ENCODE data around the gene ADPRM.

The ADPRM gene

DNA sequence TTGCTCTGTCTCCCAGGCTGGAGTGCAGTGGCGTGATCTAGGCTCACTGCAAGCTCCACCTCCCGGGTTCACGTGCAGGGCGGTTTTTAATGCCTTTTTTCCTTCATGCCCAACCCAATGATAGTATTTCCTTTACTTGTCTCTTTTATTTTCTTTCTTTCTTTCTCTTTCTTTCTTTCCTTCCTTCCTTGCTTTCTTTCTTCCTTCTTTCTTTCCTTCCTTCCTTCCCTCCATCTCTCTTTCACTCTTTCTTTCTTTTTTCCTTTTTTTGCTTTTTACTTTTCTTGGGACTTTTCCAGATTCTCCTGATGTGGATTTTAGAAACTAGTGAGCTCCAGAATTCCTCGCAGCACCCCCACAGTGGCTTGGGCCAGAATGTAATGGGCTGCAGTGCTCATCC lies 43.4 kb upstream of the ADPRM start:
- CTCF ChIA-PET = interaction anchor here (1.1 to 2.7 kb wide), 5 partner anchors 9 to 191 kb away, joined by 3 to 8 read pairs (median 4); no protein-coding TSS in a partner anchor
- DNase-seq (ENCODE audit: extremely low spot score) = no peak
- POLR2A ChIA-PET = no interaction called here
- TF ChIP-seq, protein P1, sequence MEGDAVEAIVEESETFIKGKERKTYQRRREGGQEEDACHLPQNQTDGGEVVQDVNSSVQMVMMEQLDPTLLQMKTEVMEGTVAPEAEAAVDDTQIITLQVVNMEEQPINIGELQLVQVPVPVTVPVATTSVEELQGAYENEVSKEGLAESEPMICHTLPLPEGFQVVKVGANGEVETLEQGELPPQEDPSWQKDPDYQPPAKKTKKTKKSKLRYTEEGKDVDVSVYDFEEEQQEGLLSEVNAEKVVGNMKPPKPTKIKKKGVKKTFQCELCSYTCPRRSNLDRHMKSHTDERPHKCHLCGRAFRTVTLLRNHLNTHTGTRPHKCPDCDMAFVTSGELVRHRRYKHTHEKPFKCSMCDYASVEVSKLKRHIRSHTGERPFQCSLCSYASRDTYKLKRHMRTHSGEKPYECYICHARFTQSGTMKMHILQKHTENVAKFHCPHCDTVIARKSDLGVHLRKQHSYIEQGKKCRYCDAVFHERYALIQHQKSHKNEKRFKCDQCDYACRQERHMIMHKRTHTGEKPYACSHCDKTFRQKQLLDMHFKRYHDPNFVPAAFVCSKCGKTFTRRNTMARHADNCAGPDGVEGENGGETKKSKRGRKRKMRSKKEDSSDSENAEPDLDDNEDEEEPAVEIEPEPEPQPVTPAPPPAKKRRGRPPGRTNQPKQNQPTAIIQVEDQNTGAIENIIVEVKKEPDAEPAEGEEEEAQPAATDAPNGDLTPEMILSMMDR (IDR thresholded peaks at IDR 0.05; ENCODE audit: control extremely low read depth, extremely low read depth, low read depth, missing control alignments) = no peak

DNA sequence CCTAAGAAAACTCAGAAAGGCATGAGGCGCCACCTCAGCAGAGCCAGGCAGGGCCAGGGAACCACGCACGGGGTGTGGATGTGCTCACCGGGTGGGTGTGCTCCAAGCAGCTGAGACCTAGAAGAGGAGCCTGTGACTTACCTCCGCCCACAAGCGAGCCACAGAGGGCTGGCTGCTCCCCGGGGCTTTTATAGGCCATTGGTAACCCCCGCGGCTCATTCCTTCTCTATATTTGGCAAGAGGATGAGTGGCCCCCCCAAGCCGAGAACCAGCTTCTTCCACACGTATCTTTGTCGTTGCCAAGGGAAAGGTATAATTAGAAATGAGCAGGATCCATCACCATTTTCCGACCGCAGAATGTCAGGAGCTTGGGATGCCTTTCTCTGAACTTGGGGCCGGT lies 40.2 kb upstream of the ADPRM start, which contains the start of gene MYH3:
Gene MYH3, minus strand, starts transcription at position 162 of the 400 bp plus-strand sequence. CDS start 2,245 bp downstream, outside the sequence.
- TF ChIP-seq, protein P1 (IDR thresholded peaks at IDR 0.05; ENCODE audit: control extremely low read depth, extremely low read depth, low read depth, missing control alignments) = no peak
- no peak for DNase-seq (ENCODE audit: extremely low spot score)
- POLR2A ChIA-PET = no interaction called here
- CTCF ChIA-PET = interaction anchor here (2.3 kb wide), 1 partner anchor 11 kb away, joined by 9 read pairs; no protein-coding TSS in a partner anchor

DNA sequence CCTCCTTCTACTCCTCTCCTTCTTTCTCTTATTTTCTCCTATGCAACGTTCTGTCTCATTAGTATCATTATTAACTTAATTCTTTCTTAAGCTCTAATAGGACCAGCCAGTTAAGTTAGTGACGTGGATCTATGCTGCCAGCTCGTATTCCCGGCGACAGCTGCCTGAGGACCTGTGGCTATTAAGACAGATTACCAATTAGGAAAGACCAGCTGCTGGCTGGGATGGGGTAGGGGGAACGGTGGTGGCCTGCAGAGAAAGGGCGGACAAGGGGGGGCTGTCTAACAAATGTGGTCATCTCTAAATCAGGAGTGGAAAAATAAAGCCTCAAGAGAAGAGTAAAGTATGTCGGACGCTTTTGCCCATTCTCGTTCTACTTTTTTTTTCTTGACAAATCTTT lies 39.5 kb upstream of the ADPRM start:
- TF ChIP-seq, protein P1 (IDR thresholded peaks at IDR 0.05; ENCODE audit: control extremely low read depth, extremely low read depth, low read depth, missing control alignments) = no peak
- DNase-seq (ENCODE audit: extremely low spot score) = no peak
- CTCF ChIA-PET = no interaction called here

DNA sequence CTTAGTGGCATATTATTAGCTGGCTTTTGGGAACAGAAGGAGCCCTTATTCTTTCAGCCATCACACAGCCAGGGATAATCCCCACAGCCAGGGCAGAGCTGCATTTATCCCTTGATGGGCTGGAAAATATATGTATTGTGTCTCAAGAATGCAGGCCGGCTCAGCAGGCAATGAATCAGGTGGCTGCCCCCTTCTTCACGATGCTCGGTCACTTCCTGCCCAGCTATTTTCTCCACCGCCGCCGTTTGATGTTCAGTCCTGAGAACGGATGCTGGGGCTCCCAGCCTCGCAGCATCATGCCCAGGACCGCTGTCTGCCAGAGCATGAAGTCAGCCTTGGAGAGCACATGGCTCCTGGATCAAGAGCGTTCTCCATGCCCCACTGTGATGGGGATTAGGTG lies 36.0 kb upstream of the ADPRM start:
- CTCF ChIA-PET = interaction anchor here (1.8 kb wide), 1 partner anchor 14 kb away, joined by 6 read pairs; no protein-coding TSS in a partner anchor
- TF ChIP-seq, protein P1 (IDR thresholded peaks at IDR 0.05; ENCODE audit: control extremely low read depth, extremely low read depth, low read depth, missing control alignments) = no peak
- DNase-seq (ENCODE audit: extremely low spot score) = no peak
- POLR2A ChIA-PET = no interaction called here

More for the DNA sequence above, 39.5 kb upstream of the ADPRM start:
- POLR2A ChIA-PET = interaction anchor here (0.7 kb wide), 1 partner anchor 1340 kb away, joined by 4 read pairs; the partner anchor contains the start of gene ZNF18

DNA sequence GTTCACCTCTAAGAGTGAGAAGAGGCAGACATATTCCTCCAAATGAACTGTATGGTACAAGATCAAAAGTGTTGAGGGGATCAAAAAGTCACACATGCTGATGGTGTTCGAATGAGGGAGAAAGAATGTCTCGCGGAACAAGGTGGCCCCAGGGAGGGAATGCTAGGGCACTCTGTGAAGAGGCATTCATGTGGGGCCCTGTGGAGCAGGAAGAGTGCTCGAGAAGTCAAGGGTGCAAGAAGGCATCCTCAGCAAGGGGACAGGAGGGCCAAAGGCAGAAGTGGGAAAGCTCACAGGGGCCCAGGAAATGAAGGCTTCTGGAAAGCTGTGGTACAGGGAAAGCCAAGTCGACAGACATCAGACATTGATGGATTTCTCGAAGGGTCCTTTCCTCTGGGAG lies 34.2 kb upstream of the ADPRM start:
- TF ChIP-seq, protein P1 (IDR thresholded peaks at IDR 0.05; ENCODE audit: control extremely low read depth, extremely low read depth, low read depth, missing control alignments) = no peak
- ChIA-PET POLR2A (no interaction called here), CTCF (interaction anchor here (1.0 to 2.0 kb wide), 4 partner anchors 8 to 73 kb away, joined by 4 read pairs; no protein-coding TSS in a partner anchor)

DNA sequence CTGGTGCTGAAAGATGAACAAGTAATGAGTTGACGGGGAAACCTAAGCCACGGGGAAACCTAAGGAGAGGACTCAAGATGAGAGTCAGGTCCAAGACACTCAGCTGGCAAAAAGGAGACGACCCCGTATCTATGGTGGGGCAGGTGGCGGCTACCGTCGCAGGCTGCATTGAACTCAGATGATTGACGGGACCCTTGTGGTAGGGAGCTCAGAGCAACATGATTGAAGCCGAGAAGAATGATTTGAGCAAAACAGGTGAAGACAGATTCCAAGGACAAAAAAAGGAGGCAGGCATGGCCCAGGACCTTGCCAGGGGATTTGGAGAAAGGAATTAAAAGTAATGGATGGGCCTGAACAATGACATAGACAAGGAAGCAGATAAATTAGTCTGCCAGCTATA lies 32.8 kb upstream of the ADPRM start:
- ChIA-PET POLR2A (no interaction called here), CTCF (interaction anchor here (1.3 to 2.9 kb wide), 6 partner anchors 9 to 72 kb away, joined by 3 to 14 read pairs (median 4); no protein-coding TSS in a partner anchor)
- TF ChIP-seq, protein P1 (IDR thresholded peaks at IDR 0.05; ENCODE audit: control extremely low read depth, extremely low read depth, low read depth, missing control alignments) = no peak
- no peak for DNase-seq (ENCODE audit: extremely low spot score)

More for the DNA sequence above, 34.2 kb upstream of the ADPRM start:
- DNase-seq (ENCODE audit: extremely low spot score) = no peak
